BJ (cell line): ENCODE measurements around the gene TMEFF2. TPM values are rescaled to one million over a fixed set of nuclear protein-coding genes. Genes with fewer than 3 reads are reported as not detected.
A peak's percentile ranks its signal among the peaks of the same experiment; 100 is the strongest.

Experiments used
- CTCF ChIA-PET: fragments of 350-600 bp; formaldehyde crosslinking; extraction: SDS; loops from one replicate; lab custom pipeline; 2021; ENCODE audit warnings: antibody characterized with exemption, inconsistent platforms; lab: Yijun Ruan, JAX
- POLR2A ChIA-PET: fragments of 300-600 bp; sonication (Branson Sonifier 250); formaldehyde crosslinking; extraction: SDS; loops from one replicate; lab custom pipeline; 2021; ENCODE audit warnings: antibody characterized with exemption; lab: Charles Lee
- DNase-seq: peaks from one replicate; pipeline ENCODE4 v3.0.0-alpha.2; 2011; ENCODE audit warnings: low read depth
- H3K27me3 ChIP-seq: 2 replicates; pipeline ENCODE4 v1.6.0; 2011; ENCODE audit warnings: low read length; ENCODE audit not compliant: control insufficient read depth, insufficient read depth
- H3K36me3 ChIP-seq: 2 replicates; pipeline ENCODE4 v1.5.1; 2011; ENCODE audit warnings: low read length; ENCODE audit not compliant: control insufficient read depth, insufficient read depth
- H3K4me3 ChIP-seq: 2 replicates; pipeline ENCODE4 v1.5.1; 2011; ENCODE audit warnings: low read depth, mild to moderate bottlenecking, control low read depth, low read length
- polyA plus RNA-seq: library from polyadenylated mRNA; depleted of rRNA; stranded (reverse); fragments of >200 nt; gene quantifications from 2 replicates; pipeline ENCODE4 v1.2.3, GENCODE V29; 2011
- TF ChIP-seq, protein P1 (sequence below): IDR thresholded peaks from 2 replicates; pipeline ENCODE4 v1.5.1; 2011; ENCODE audit warnings: low read depth, mild to moderate bottlenecking, control low read depth, inconsistent platforms, low read length, moderate library complexity; ENCODE audit not compliant: insufficient read depth

TMEFF2 gene
- polyA plus RNA-seq, 1 experiment, result 0.33 TPM

DNA sequence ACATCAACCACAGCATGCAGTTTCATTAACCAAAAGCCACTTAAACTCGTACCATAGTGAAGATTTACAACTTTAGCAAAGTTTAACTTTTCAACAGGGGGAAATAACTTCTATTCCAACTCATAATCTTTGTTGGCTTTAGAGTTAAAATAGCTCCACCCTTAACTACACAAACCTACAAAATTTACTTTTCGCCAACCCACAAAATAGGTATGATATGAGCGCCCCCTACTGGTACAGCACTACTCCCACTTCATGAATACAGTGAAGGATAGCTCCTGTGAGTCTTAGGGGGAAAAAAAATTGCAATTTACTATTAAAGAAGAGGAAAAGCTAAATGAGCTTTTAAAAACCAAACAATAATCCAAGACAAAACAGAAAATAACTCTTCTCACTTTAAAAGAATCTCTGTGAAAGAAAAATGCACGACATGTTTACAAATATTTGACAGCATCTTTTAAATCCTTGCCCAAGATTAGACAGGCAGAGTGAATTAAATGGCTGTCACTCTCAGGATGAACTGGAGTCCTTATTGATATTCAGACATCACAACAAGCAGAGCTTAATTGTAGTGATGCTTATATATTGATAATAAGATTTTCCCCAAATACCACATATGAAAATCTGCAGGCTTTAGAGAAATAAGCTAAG, 32.2 kb downstream of the TMEFF2 start:
- Histone ChIP-seq H3K27me3 (peaks cover 1% of the 10 kb centered on the region; the same call in 1 of the 2 replicates), H3K36me3 (no peaks in the 10 kb centered on the region), H3K4me3 (no peak overlapping the region)
- TF ChIP-seq, protein P1, sequence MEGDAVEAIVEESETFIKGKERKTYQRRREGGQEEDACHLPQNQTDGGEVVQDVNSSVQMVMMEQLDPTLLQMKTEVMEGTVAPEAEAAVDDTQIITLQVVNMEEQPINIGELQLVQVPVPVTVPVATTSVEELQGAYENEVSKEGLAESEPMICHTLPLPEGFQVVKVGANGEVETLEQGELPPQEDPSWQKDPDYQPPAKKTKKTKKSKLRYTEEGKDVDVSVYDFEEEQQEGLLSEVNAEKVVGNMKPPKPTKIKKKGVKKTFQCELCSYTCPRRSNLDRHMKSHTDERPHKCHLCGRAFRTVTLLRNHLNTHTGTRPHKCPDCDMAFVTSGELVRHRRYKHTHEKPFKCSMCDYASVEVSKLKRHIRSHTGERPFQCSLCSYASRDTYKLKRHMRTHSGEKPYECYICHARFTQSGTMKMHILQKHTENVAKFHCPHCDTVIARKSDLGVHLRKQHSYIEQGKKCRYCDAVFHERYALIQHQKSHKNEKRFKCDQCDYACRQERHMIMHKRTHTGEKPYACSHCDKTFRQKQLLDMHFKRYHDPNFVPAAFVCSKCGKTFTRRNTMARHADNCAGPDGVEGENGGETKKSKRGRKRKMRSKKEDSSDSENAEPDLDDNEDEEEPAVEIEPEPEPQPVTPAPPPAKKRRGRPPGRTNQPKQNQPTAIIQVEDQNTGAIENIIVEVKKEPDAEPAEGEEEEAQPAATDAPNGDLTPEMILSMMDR, result peak; percentile 86
- DNase-seq, result peak; percentile 21
- CTCF ChIA-PET, result interaction anchor here (0.6 to 10.6 kb wide), 46 partner anchors 9 to 625 kb away, joined by 3 to 232 read pairs (median 4); partner anchors contain the start of gene CAVIN2
- POLR2A ChIA-PET, result interaction anchor here (0.5 to 1.0 kb wide), 2 partner anchors 350 to 464 kb away, joined by 3 to 4 read pairs; no protein-coding TSS in a partner anchor

DNA sequence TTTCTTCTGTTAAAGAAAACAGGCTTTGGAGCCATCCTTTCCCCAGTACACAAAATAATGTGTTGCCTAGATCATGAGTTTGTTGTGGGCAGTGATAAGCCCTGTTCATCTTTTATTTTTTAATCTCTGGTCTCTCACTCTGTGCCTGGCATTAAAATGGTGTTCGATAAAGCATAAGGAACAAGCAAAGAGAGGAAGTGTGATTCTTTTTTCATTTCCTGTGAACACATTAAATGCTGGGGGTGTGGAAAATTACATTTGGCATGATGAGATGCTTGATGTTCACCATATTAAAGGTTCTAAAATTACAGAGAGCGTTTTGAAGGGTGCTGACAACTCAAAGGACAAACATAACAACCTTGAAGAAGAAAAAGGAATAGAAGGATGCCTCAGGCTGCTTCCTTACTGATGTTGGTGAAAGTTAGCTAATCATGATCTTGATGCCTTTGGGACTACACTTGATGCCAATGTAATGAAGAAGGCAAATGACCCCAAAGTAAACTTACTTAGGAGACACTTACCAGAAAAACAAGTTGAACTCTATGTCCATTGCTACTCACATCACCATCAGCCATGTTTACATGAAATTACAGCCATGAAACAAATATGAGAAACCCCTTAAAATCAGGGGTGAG, 33.0 kb downstream of the TMEFF2 start:
- POLR2A ChIA-PET, result interaction anchor here (1.0 kb wide), 1 partner anchor 350 kb away, joined by 4 read pairs; no protein-coding TSS in a partner anchor
- H3K4me3 ChIP-seq, result no peak overlapping the region
- no peaks in the 10 kb centered on the region for H3K27me3 ChIP-seq
- TF ChIP-seq, protein P1, result no peak
- H3K36me3 ChIP-seq, result no peaks in the 10 kb centered on the region
- DNase-seq, result no peak
- CTCF ChIA-PET, result interaction anchor here (0.6 to 10.6 kb wide), 44 partner anchors 8 to 624 kb away, joined by 3 to 232 read pairs (median 4); partner anchors contain the start of gene CAVIN2

DNA sequence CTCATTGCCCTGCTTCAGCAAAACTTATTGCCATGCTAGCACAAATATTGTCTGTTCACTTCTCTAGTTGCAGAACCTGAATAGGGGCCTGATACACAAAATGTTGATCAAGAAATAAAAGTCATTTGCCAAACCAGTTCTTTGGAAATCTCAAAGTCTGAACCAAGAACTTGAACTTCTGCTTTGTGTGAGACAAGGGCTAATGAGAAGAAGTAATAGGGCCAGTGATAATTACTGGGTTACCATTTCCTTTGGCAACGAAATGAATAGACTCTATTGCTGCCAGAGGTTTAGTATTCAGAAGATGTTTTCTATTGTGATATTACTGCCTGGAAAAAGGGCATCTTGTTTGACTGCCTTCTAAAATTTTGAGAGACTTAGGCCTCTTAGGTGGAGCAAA, 35.0 kb downstream of the TMEFF2 start:
- CTCF ChIA-PET, result interaction anchor here (1.2 to 10.6 kb wide), 3 partner anchors 8 to 606 kb away, joined by 3 to 232 read pairs (median 3); no protein-coding TSS in a partner anchor

DNA sequence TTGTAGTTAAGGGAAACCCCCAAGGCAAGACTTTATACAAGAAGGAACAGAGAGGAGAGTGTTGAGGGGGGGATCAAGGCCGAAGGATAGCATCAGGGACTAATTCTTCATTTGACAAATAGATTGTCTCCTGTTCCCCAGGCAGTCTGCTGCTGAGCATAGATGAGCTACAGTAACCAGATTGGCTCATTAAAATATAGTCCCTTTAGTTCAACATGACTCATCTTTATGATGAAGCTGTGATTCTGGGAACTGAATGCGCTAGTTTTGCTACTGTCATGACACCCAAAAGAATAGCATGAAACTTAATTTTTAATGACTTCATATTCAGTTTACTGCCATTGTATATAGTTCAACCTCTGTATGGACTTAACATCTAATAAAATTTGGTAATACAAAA, 35.5 kb downstream of the TMEFF2 start:
- CTCF ChIA-PET, result interaction anchor here (1.2 to 10.6 kb wide), 2 partner anchors 346 to 606 kb away, joined by 3 to 232 read pairs; no protein-coding TSS in a partner anchor
- no peak for DNase-seq

More for the DNA sequence above, 35.0 kb downstream of the TMEFF2 start:
- TF ChIP-seq, protein P1, result no peak
- Histone ChIP-seq H3K27me3 (no peaks in the 10 kb centered on the region), H3K4me3 (no peak overlapping the region), H3K36me3 (no peaks in the 10 kb centered on the region)
- POLR2A ChIA-PET, result no interaction called here
- DNase-seq, result no peak

More for the DNA sequence above, 35.5 kb downstream of the TMEFF2 start:
- Histone ChIP-seq H3K27me3 (no peaks in the 10 kb centered on the region), H3K36me3 (no peaks in the 10 kb centered on the region), H3K4me3 (no peak overlapping the region)
- POLR2A ChIA-PET, result no interaction called here
- TF ChIP-seq, protein P1, result no peak
